Transverse colon (tissue), 4 donors: ENCODE measurements around the gene SYCN. TPM values are rescaled to one million over a fixed set of nuclear protein-coding genes. Genes with fewer than 3 reads are reported as not detected.

Experiments used
- DNase-seq: peaks from one replicate; pipeline ENCODE4 v3.0.0-alpha.2; 2019
- H3K27ac ChIP-seq, 4 donors: fragments of 200-600 bp; sonication (generic); 2 replicates each; pipeline ENCODE4 v1.5.1; 2016 to 2018; ENCODE audit warnings: inconsistent platforms in 4 of 4
- H3K27me3 ChIP-seq: fragments of 200-600 bp; sonication (generic); 2 replicates; pipeline ENCODE4 v1.5.1; 2017; ENCODE audit warnings: inconsistent platforms
- H3K36me3 ChIP-seq, 4 donors: fragments of 200-600 bp; sonication (generic); 2 replicates each; pipeline ENCODE4 v1.5.1; 2017 to 2019; ENCODE audit warnings: inconsistent platforms in 4 of 4
- H3K4me1 ChIP-seq, 4 donors: fragments of 200-600 bp; sonication (generic); 2 replicates each; pipeline ENCODE4 v1.5.1; 2017 to 2020; ENCODE audit warnings: inconsistent platforms in 4 of 4
- H3K4me3 ChIP-seq, 4 donors: fragments of 200-600 bp; sonication (generic); 1 replicate in 1 of 4; 2 replicates in 3 of 4; pipeline versions ENCODE4 v1.5.1 to v1.6.1; 2017 to 2019; ENCODE audit warnings: inconsistent platforms in 4 of 4
- H3K9me3 ChIP-seq, 2 donors: fragments of 200-600 bp; sonication (generic); 2 replicates each; pipeline ENCODE4 v1.5.1; 2017 to 2019; ENCODE audit warnings: inconsistent platforms in 2 of 2
- CTCF ChIP-seq, 5 experiments: fragments of 200-600 bp in 3 of 5; fragments of 450-650 bp in 2 of 5; sonication (generic) in 3 of 5; IDR thresholded peaks; 1 replicate in 2 of 5; 2 replicates in 3 of 5; pipeline ENCODE4 v1.5.1; 2016 to 2017; ENCODE audit warnings: antibody characterized with exemption in 5 of 5, inconsistent platforms in 3 of 5, mild to moderate bottlenecking in 2 of 5, moderate library complexity in 1 of 5
- EP300 ChIP-seq: sonication (generic); formaldehyde crosslinking; IDR thresholded peaks from one replicate; pipeline ENCODE4 v1.6.1; 2017; ENCODE audit warnings: antibody characterized with exemption, low read depth
- POLR2A ChIP-seq: fragments of 450-650 bp; IDR thresholded peaks from one replicate; pipeline ENCODE4 v1.6.1; 2016; ENCODE audit warnings: antibody characterized with exemption, mild to moderate bottlenecking, moderate library complexity
- POLR2AphosphoS5 ChIP-seq, 3 donors: sonication (generic); formaldehyde crosslinking; IDR thresholded peaks; one replicate each; pipeline ENCODE4 v1.6.1; 2016; ENCODE audit warnings: antibody characterized with exemption in 3 of 3
- WGBS, 2 donors: methylation state at CpG; one replicate each; pipeline ENCODE4 v1.1.5; 2018; ENCODE audit warnings: low coverage in 1 of 2; 5-methylcytosine and 5-hydroxymethylcytosine counted together
- in situ Hi-C, 4 donors: fragments of 200-750 bp; cut with MboI; loops; one replicate each; pipeline versions ENCODE4 v1.15.0 to v1.15.1; 2017; ENCODE audit warnings: low sequenced_read_pairs in 3 of 4, low pct_ligation_motif_present in 1 of 4, low pct_unique_long_range_greater_than_20kb in 1 of 4
- intact Hi-C: fragments of 100-400 bp; cut with DNase I; formaldehyde crosslinking; loops from one replicate; pipeline ENCODE4 v1.15.1; 2023; ENCODE audit warnings: low total_unique reads
- total RNA-seq, 4 donors: library from RNA; depleted of rRNA; stranded (reverse); fragments of >200 nt; gene quantifications; one replicate each; pipeline ENCODE4 v1.1.0, GENCODE V29; 2016

The SYCN gene, protein sequence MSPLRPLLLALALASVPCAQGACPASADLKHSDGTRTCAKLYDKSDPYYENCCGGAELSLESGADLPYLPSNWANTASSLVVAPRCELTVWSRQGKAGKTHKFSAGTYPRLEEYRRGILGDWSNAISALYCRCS
- not detected for total RNA-seq

DNA sequence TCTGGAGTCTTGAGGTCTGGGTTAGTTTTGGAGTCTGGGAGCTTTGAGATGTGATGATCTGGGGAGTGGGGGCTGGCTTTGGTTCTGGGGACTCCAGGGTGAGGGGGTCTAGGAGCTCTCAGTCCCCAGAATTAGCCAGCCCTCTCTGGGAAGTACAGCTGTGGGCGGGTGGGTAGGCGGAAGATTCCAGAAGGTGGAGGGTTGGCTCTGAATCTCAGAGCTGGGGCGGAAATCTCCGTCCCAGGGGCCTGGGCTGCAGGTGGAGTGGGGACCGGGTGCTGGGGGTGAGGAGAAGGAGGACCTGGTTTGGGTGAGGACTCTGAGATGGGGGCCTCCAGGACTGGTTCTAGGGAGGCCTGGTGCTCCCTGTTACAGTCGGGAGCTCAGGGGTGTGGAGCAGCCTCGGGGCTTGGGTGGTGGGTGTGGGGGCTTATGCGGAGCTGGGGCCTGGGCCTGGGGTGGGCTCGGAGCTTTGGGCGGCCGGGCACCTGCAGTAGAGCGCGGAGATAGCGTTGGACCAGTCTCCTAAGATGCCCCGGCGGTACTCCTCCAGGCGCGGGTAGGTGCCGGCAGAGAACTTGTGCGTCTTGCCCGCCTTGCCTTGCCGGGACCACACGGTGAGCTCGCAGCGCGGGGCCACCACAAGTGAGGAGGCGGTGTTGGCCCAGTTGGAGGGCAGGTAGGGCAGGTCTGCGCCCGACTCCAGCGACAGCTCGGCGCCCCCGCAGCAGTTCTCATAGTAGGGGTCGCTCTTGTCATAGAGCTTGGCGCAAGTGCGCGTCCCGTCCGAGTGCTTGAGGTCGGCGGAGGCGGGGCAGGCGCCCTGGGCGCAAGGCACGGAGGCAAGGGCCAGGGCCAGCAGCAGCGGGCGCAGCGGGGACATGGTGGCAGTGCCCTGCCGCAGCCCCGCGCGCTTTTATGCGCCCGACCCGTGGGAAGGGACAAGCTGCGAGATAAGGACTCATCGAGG, at the start of gene SYCN:
Gene SYCN (minus strand): TSS at position 892 of the 970 bp plus-strand sequence. CDS start 9 bp downstream, at position 883.
- intact Hi-C loops (no loop called here), in situ Hi-C loops (loop anchor here in 1 of 4 donors (25.0 kb wide), 1 partner anchor 616 kb away; no protein-coding TSS in a partner anchor)
- H3K27ac ChIP-seq = no peak within 1 kb of the TSS
- no peaks in the 10 kb centered on the region for H3K36me3 ChIP-seq
- 46 to 67% methylated on average over 2 to 33 of the region's 57 CpGs for WGBS, 2 donors
- peaks cover 78% of the 10 kb centered on the region for H3K27me3 ChIP-seq
- no peaks in the 10 kb centered on the region for H3K9me3 ChIP-seq
- no peaks in the 10 kb centered on the region for H3K4me1 ChIP-seq
- TF ChIP-seq EP300 (no peak), CTCF (IDR thresholded peaks at IDR 0.05) (no peak), POLR2AphosphoS5 (IDR thresholded peaks at IDR 0.05) (no peak), POLR2A (no peak)
- no peak for DNase-seq
- H3K4me3 ChIP-seq = no peak within 1 kb of the TSS

DNA sequence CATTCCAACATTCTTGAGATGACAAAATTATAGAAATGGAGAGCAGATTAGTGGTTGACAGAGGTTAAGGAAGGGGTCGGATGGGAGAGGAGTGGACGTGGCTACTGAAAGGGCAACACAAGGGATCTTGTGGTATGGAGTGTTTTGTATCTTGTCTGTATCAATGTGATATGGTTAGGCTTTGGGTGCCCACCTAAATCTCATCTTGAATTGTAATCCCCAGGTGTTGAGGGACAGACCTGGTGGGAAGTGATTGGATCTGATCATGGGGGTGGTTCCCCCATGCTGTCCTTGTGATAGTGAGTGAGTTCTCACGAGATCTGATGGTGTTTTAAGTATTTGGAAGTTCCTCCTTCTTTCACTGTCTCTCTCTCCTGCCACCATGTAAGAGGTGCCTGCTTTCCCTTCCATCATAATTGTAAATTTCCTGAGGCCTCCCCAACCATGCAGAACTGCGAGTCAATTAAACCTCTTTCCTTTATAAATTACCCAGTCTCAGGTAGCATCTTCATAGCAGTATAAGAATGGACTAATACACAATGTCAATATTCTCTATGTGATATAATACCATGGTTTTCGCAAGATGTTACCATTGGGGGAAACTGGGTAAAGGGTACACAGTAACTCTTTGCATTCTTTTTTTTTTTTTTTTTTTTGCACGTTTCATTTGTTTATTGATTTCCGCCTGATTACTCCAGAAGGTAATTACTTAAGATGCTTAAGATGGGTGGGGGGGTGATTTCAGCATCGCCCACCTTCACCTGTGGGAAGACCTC, 49.5 kb upstream of the SYCN start:
- intact Hi-C loops = no loop called here
- Histone ChIP-seq H3K27me3 (peaks cover 40% of the 10 kb centered on the region), H3K4me1 (peaks cover 0 to 3% (median 0%) of the 10 kb centered on the region in 4 donors), H3K36me3 (no peaks in the 10 kb centered on the region), H3K4me3 (no peak overlapping the region), H3K27ac (no peak overlapping the region), H3K9me3 (no peaks in the 10 kb centered on the region)
- no peak for DNase-seq
- WGBS, 2 donors = 62 to 73% methylated on average over 4 to 8 of the region's 8 CpGs
- in situ Hi-C loops = no loop called here
- TF ChIP-seq CTCF (IDR thresholded peaks at IDR 0.05) (no peak), POLR2A (no peak), POLR2AphosphoS5 (IDR thresholded peaks at IDR 0.05) (no peak), EP300 (no peak)

- WGBS, 2 donors = 52 to 56% methylated on average over 3 of the region's 3 CpGs
- in situ Hi-C loops (no loop called here), intact Hi-C loops (no loop called here)
- TF ChIP-seq CTCF (IDR thresholded peaks at IDR 0.05) (no peak), EP300 (no peak), POLR2A (no peak), POLR2AphosphoS5 (IDR thresholded peaks at IDR 0.05) (no peak)
- H3K4me3 ChIP-seq = no peak overlapping the region
- no peaks in the 10 kb centered on the region for H3K36me3 ChIP-seq
- peaks cover 51% of the 10 kb centered on the region for H3K27me3 ChIP-seq
- H3K4me1 ChIP-seq = peaks cover 0 to 8% (median 4%) of the 10 kb centered on the region in 4 donors
- H3K9me3 ChIP-seq = no peaks in the 10 kb centered on the region
- no peak for DNase-seq
- H3K27ac ChIP-seq = no peak overlapping the region
These were observed 48.4 kb upstream of the SYCN start for GRCh38 chr19:39252458-39252857.

DNA sequence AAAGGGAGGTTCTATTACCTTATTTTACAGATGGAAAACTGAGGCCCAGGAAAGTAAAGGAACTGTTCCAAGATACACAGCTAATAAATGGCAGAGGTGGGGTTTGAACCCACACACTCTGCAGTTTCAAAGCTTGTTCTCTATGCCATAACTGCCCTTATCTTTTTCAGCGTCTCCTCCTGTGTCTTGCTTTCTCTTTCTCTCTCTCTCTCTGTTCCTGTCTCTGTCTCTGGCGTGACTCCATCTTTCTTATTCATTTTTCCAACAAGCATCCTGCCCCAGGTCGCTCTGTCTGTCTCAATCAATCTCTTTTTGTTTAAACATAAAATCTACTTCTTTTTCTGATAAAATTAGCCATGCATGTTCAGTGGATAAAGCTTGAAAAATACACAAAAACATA, 47.8 kb upstream of the SYCN start:
- H3K4me1 ChIP-seq = peaks cover 0 to 12% (median 9%) of the 10 kb centered on the region in 4 donors
- no peaks in the 10 kb centered on the region for H3K9me3 ChIP-seq
- H3K36me3 ChIP-seq = no peaks in the 10 kb centered on the region
- H3K27ac ChIP-seq = no peak overlapping the region
- 50 to 76% methylated on average over 3 of the region's 3 CpGs for WGBS, 2 donors
- intact Hi-C loops (no loop called here), in situ Hi-C loops (no loop called here)
- no peak for TF ChIP-seq CTCF (IDR thresholded peaks at IDR 0.05)
- no peak for TF ChIP-seq POLR2AphosphoS5 (IDR thresholded peaks at IDR 0.05)
- no peak for TF ChIP-seq POLR2A
- no peak for TF ChIP-seq EP300
- H3K4me3 ChIP-seq = no peak overlapping the region
- DNase-seq = no peak
- H3K27me3 ChIP-seq = peaks cover 57% of the 10 kb centered on the region
